Neural progenitor cell (in vitro differentiated cells): ENCODE measurements around the gene VCAN. TPM values are rescaled to one million over a fixed set of nuclear protein-coding genes. Genes with fewer than 3 reads are reported as not detected.

Experiments used
- DNase-seq: peaks from one replicate; pipeline ENCODE4 v3.0.0-alpha.2; 2016; ENCODE audit warnings: low spot score
- H2AFZ ChIP-seq: fragments of 200-600 bp; sonication (generic); replicated peaks from 2 replicates; pipeline ENCODE4 v1.6.1; 2016; ENCODE audit warnings: antibody characterized with exemption
- H3F3A ChIP-seq: fragments of 200-600 bp; sonication (generic); 2 replicates; pipeline ENCODE4 v1.6.1; 2016; ENCODE audit warnings: antibody characterized with exemption, low read depth
- H3K27ac ChIP-seq: fragments of 200-600 bp; sonication (generic); 2 replicates; pipeline ENCODE4 v1.5.1; 2016; ENCODE audit warnings: mild to moderate bottlenecking
- H3K27me3 ChIP-seq: fragments of 200-600 bp; sonication (generic); 2 replicates; pipeline ENCODE4 v1.6.1; 2016; ENCODE audit warnings: mild to moderate bottlenecking, moderate library complexity
- H3K36me3 ChIP-seq: fragments of 200-600 bp; sonication (generic); 2 replicates; pipeline ENCODE4 v1.5.1; 2016
- H3K4me1 ChIP-seq: fragments of 200-600 bp; sonication (generic); 2 replicates; pipeline ENCODE4 v1.6.1; 2016; ENCODE audit warnings: mixed run types
- H3K4me2 ChIP-seq: fragments of 200-600 bp; sonication (generic); 2 replicates; pipeline ENCODE4 v1.6.1; 2016
- H3K4me3 ChIP-seq: fragments of 200-600 bp; sonication (generic); 2 replicates; pipeline ENCODE4 v1.5.1; 2016
- H3K79me2 ChIP-seq: fragments of 200-600 bp; sonication (generic); 2 replicates; pipeline ENCODE4 v1.6.1; 2016; ENCODE audit warnings: low read depth
- H3K9ac ChIP-seq: fragments of 200-600 bp; sonication (generic); 2 replicates; pipeline ENCODE4 v1.6.1; 2016
- H3K9me3 ChIP-seq: fragments of 200-600 bp; sonication (generic); 2 replicates; pipeline ENCODE4 v1.5.1; 2016; ENCODE audit warnings: low read depth
- H4K20me1 ChIP-seq: fragments of 200-600 bp; sonication (generic); 2 replicates; pipeline ENCODE4 v1.6.1; 2016; ENCODE audit warnings: low read depth
- H3K27ac Mint-ChIP-seq: 3 replicates; pipeline ENCODE4 v1.8.0; 2021; ENCODE audit warnings: mixed read lengths
- H3K27me3 Mint-ChIP-seq: 2 replicates; pipeline ENCODE4 v1.8.0; 2022; ENCODE audit warnings: low read depth, mild to moderate bottlenecking, inconsistent platforms, moderate library complexity, mixed read lengths; ENCODE audit not compliant: insufficient read depth
- H3K36me3 Mint-ChIP-seq: 3 replicates; pipeline ENCODE4 v1.8.0; 2021; ENCODE audit warnings: mixed read lengths
- H3K4me1 Mint-ChIP-seq: 3 replicates; pipeline ENCODE4 v1.8.0; 2021; ENCODE audit warnings: mixed read lengths
- H3K4me3 Mint-ChIP-seq: 3 replicates; pipeline ENCODE4 v1.8.0; 2021; ENCODE audit warnings: mild to moderate bottlenecking, moderate library complexity, mixed read lengths
- H3K9me3 Mint-ChIP-seq: 3 replicates; pipeline ENCODE4 v1.8.0; 2020; ENCODE audit warnings: mixed read lengths
- EZH2 ChIP-seq: fragments of 200-600 bp; sonication (generic); IDR thresholded peaks from 2 replicates; pipeline ENCODE4 v1.6.1; 2017; ENCODE audit warnings: antibody characterized with exemption, mild to moderate bottlenecking, moderate library complexity
- EZH2phosphoT487 ChIP-seq: fragments of 200-600 bp; sonication (generic); IDR thresholded peaks from 2 replicates; pipeline ENCODE4 v1.6.1; 2017; ENCODE audit warnings: antibody characterized with exemption
- total RNA-seq: library from RNA; depleted of rRNA; stranded (reverse); fragments of >200 nt; gene quantifications from 2 replicates; pipeline ENCODE4 v1.2.3, GENCODE V29; 2015; ENCODE audit warnings: low replicate concordance
- TF ChIP-seq, protein P1 (sequence below): fragments of 200-600 bp; sonication (generic); IDR thresholded peaks from 2 replicates; pipeline ENCODE4 v1.5.1; 2017; ENCODE audit warnings: antibody characterized with exemption, mild to moderate bottlenecking

Gene VCAN
- total RNA-seq, 1 donor from 2014 or later, result 101 TPM

DNA sequence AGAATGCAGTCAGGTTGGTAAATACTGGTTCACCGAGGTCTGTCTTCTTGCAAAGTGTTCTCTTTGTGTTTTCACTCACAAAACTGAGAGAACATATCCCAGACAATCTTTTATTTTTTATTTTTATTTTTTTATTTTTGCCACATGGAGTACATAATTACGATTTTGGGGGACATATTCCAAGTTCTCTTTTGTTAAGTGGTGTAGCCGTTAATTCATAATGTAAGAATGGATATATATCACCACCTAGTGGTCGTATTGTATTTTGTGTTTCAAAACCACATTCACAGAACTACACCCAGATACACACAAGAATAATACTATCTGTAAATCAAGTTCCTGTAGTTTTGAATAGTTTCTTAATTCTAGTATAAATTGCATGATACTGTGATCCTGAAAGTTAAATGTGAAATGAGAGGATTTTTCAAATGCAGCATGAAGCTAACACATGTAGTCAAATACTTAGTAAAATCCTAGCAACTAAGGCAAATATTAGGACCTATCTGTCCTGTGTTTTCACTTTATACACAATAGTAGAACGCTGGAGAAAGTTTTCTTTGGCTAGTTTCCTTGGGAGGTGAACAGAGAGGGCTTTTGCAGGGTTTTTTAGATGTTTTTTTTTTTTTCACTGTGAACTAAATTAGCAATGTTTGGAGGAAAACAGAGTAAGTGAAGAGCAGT, 92.7 kb downstream of the VCAN start:
- no peak overlapping the region for H3K4me3 ChIP-seq
- H3K27ac ChIP-seq, result no peak overlapping the region
- H3K4me1 Mint-ChIP-seq, result no peaks in the 10 kb centered on the region
- TF ChIP-seq EZH2, result no peak
- TF ChIP-seq, protein P1, sequence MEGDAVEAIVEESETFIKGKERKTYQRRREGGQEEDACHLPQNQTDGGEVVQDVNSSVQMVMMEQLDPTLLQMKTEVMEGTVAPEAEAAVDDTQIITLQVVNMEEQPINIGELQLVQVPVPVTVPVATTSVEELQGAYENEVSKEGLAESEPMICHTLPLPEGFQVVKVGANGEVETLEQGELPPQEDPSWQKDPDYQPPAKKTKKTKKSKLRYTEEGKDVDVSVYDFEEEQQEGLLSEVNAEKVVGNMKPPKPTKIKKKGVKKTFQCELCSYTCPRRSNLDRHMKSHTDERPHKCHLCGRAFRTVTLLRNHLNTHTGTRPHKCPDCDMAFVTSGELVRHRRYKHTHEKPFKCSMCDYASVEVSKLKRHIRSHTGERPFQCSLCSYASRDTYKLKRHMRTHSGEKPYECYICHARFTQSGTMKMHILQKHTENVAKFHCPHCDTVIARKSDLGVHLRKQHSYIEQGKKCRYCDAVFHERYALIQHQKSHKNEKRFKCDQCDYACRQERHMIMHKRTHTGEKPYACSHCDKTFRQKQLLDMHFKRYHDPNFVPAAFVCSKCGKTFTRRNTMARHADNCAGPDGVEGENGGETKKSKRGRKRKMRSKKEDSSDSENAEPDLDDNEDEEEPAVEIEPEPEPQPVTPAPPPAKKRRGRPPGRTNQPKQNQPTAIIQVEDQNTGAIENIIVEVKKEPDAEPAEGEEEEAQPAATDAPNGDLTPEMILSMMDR, result peak; percentile 77
- no peak overlapping the region for H2AFZ ChIP-seq
- no peaks in the 10 kb centered on the region for H3K9me3 ChIP-seq
- no peak overlapping the region for H3K9ac ChIP-seq
- H3K27me3 Mint-ChIP-seq, result no peaks in the 10 kb centered on the region
- H4K20me1 ChIP-seq, result no peaks in the 10 kb centered on the region
- peaks cover 14% of the 10 kb centered on the region for H3K4me1 ChIP-seq
- H3K27ac Mint-ChIP-seq, result no peak overlapping the region
- no peaks in the 10 kb centered on the region for H3F3A ChIP-seq
- H3K36me3 Mint-ChIP-seq, result peaks cover 36% of the 10 kb centered on the region
- no peaks in the 10 kb centered on the region for H3K27me3 ChIP-seq
- no peak overlapping the region for H3K4me3 Mint-ChIP-seq
- no peaks in the 10 kb centered on the region for H3K9me3 Mint-ChIP-seq
- peak; percentile 50 for DNase-seq
- H3K79me2 ChIP-seq, result no peaks in the 10 kb centered on the region
- no peaks in the 10 kb centered on the region for H3K36me3 ChIP-seq
- H3K4me2 ChIP-seq, result no peak overlapping the region

DNA sequence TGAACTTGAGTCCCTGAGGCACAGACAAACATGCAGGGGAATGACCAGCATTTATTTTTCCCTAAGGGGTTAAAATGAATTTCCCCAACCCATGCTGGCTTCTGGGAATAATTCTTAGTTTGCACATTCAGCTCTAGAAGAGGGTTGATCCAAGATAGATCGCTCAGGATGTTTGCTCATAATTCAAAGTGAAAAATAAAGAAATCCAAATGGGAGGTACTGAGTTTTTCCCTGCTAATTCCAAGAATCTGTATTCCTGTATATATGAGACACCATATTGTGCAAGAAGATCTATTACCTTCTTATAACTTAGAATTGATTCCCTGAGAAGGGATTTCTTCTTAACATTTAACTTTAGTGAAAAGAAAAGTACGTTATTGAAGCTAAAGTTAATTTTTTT, 96.2 kb downstream of the VCAN start:
- Histone ChIP-seq H2AFZ (no peak overlapping the region), H3K79me2 (no peaks in the 10 kb centered on the region), H3K27me3 (no peaks in the 10 kb centered on the region), H3K27ac (no peak overlapping the region), H3K9ac (no peak overlapping the region), H3K9me3 (no peaks in the 10 kb centered on the region), H3K4me2 (no peak overlapping the region), H3K4me1 (peaks cover 7% of the 10 kb centered on the region), H3F3A (no peaks in the 10 kb centered on the region), H4K20me1 (no peaks in the 10 kb centered on the region), H3K4me3 (no peak overlapping the region), H3K36me3 (peaks cover 6% of the 10 kb centered on the region)
- Mint-ChIP-seq H3K4me3 (no peak overlapping the region), H3K27ac (no peak overlapping the region), H3K36me3 (peaks cover 34% of the 10 kb centered on the region), H3K27me3 (no peaks in the 10 kb centered on the region), H3K9me3 (no peaks in the 10 kb centered on the region), H3K4me1 (no peaks in the 10 kb centered on the region)
- TF ChIP-seq, protein P1, result no peak
- no peak for DNase-seq

DNA sequence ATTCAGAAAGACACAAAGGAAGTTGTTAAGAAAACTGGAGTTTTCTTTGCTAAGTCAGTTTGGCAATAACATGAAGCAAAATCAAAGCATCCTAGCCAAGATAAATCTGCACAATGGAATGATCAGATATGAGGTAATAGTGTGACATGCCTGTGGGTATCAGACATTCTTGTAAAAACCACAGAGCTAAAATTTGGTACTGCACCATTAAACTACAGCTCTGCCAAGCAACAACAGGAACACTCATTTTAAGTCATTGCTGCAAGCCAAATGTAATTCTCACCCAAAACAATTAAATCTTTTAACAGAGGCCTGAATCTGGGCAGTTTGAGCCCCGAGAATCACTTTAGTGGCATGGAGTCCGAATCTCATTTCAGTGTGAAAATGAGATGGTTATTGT, 96.6 kb downstream of the VCAN start:
- Histone ChIP-seq H3K27ac (no peak overlapping the region), H3K9me3 (no peaks in the 10 kb centered on the region), H3K4me1 (peaks cover 3% of the 10 kb centered on the region), H3F3A (no peaks in the 10 kb centered on the region), H3K4me2 (no peak overlapping the region), H2AFZ (no peak overlapping the region), H3K4me3 (no peak overlapping the region), H3K79me2 (no peaks in the 10 kb centered on the region), H3K27me3 (no peaks in the 10 kb centered on the region), H3K9ac (no peak overlapping the region), H3K36me3 (peaks cover 6% of the 10 kb centered on the region), H4K20me1 (no peaks in the 10 kb centered on the region)
- Mint-ChIP-seq H3K27me3 (no peaks in the 10 kb centered on the region), H3K27ac (no peak overlapping the region), H3K36me3 (peaks cover 34% of the 10 kb centered on the region), H3K4me1 (no peaks in the 10 kb centered on the region), H3K4me3 (no peak overlapping the region), H3K9me3 (no peaks in the 10 kb centered on the region)
- no peak for TF ChIP-seq EZH2
- no peak for TF ChIP-seq EZH2phosphoT487
- TF ChIP-seq, protein P1, result no peak
- no peak for DNase-seq
